SU-DHL-6 (cell line): Measurements from ENCODE around the gene USP7.

Source experiments
- CTCF ChIP-seq: fragments of 200-600 bp; sonication (generic); IDR thresholded peaks from one replicate; pipeline ENCODE4 v1.5.1; 2017; ENCODE audit warnings: antibody characterized with exemption, mild to moderate bottlenecking, low read length, moderate library complexity; ENCODE audit not compliant: insufficient read depth, poor library complexity, severe bottlenecking
- EZH2phosphoT487 ChIP-seq: fragments of 200-600 bp; sonication (generic), shearing (Covaris generic); conservative IDR thresholded peaks from 2 replicates; pipeline ENCODE4 v1.6.1; 2018; ENCODE audit warnings: mild to moderate bottlenecking, antibody characterized with exemption, low read length, moderate library complexity, mixed read lengths

GRCh38 chr16:8921347-8921984, 42.2 kb downstream of the USP7 start:
- TF ChIP-seq CTCF (no peak), EZH2phosphoT487 (no peak)
